NT2/D1 (cell line): ENCODE data around the gene BABAM2.

ENCODE experiments used
- DNase-seq: peaks from one replicate; pipeline ENCODE4 v3.0.0-alpha.2; 2011; ENCODE audit warnings: low read depth, low spot score
- H3K27me3 ChIP-seq: 2 replicates; pipeline ENCODE4 v1.6.0; 2011; ENCODE audit warnings: mild to moderate bottlenecking; ENCODE audit not compliant: insufficient read length, insufficient read depth
- H3K36me3 ChIP-seq: 2 replicates; pipeline ENCODE4 v1.6.1; 2011; ENCODE audit warnings: mild to moderate bottlenecking, low read length, mixed read lengths; ENCODE audit not compliant: insufficient read depth, insufficient read length
- H3K4me1 ChIP-seq: 2 replicates; pipeline ENCODE4 v1.5.1; 2011; ENCODE audit not compliant: insufficient read depth, insufficient read length
- H3K4me3 ChIP-seq: 2 replicates; pipeline ENCODE4 v1.5.1; 2011; ENCODE audit warnings: low read depth; ENCODE audit not compliant: insufficient read length
- H3K9ac ChIP-seq: 2 replicates; pipeline ENCODE4 v1.6.0; 2011; ENCODE audit warnings: low read depth; ENCODE audit not compliant: insufficient read length
- H3K9me3 ChIP-seq: 2 replicates; pipeline ENCODE4 v1.5.1; 2011; ENCODE audit warnings: mild to moderate bottlenecking, low read length; ENCODE audit not compliant: insufficient read depth
- SUZ12 ChIP-seq: IDR thresholded peaks from 2 replicates; pipeline ENCODE4 v1.6.1; 2011; ENCODE audit not compliant: insufficient read length, insufficient read depth; ENCODE audit errors: extremely low read depth
- YY1 ChIP-seq: IDR thresholded peaks from 2 replicates; pipeline ENCODE4 v1.6.1; 2011; ENCODE audit not compliant: insufficient read length, insufficient read depth
- ZNF274 ChIP-seq: IDR thresholded peaks from 2 replicates; pipeline ENCODE4 v1.6.1; 2011; ENCODE audit warnings: mild to moderate bottlenecking, low read depth, low read length

BABAM2 gene

GRCh38 chr2:28193630-28194403, 303.3 kb downstream of the BABAM2 start:
- no peaks in the 10 kb centered on the region for H3K9me3 ChIP-seq
- no peak overlapping the region for H3K4me3 ChIP-seq
- no peaks in the 10 kb centered on the region for H3K4me1 ChIP-seq
- DNase-seq = no peak
- H3K27me3 ChIP-seq = no peaks in the 10 kb centered on the region
- H3K36me3 ChIP-seq = no peaks in the 10 kb centered on the region
- TF ChIP-seq ZNF274 (no peak), YY1 (no peak), SUZ12 (no peak)
- no peak overlapping the region for H3K9ac ChIP-seq

- Histone ChIP-seq H3K27me3 (no peaks in the 10 kb centered on the region), H3K36me3 (no peaks in the 10 kb centered on the region), H3K4me3 (no peak overlapping the region), H3K9ac (no peak overlapping the region), H3K4me1 (no peaks in the 10 kb centered on the region), H3K9me3 (no peaks in the 10 kb centered on the region)
- TF ChIP-seq YY1 (no peak), ZNF274 (no peak), SUZ12 (no peak)
- no peak for DNase-seq
These were observed 309.6 kb downstream of the BABAM2 start for GRCh38 chr2:28199995-28200679.

- Histone ChIP-seq H3K36me3 (no peaks in the 10 kb centered on the region), H3K9ac (no peak overlapping the region), H3K9me3 (no peaks in the 10 kb centered on the region), H3K27me3 (no peaks in the 10 kb centered on the region), H3K4me1 (no peaks in the 10 kb centered on the region), H3K4me3 (no peak overlapping the region)
- no peak for TF ChIP-seq YY1
- TF ChIP-seq ZNF274 = no peak
- no peak for TF ChIP-seq SUZ12
- no peak for DNase-seq
These were observed 311.2 kb downstream of the BABAM2 start for GRCh38 chr2:28201671-28202180.

GRCh38 chr2:28202719-28203118, 312.2 kb downstream of the BABAM2 start:
- Histone ChIP-seq H3K27me3 (no peaks in the 10 kb centered on the region), H3K4me1 (no peaks in the 10 kb centered on the region), H3K9ac (no peak overlapping the region), H3K4me3 (no peak overlapping the region), H3K36me3 (no peaks in the 10 kb centered on the region), H3K9me3 (no peaks in the 10 kb centered on the region)
- TF ChIP-seq ZNF274 (no peak), YY1 (no peak), SUZ12 (no peak)
- DNase-seq = no peak

- Histone ChIP-seq H3K9ac (no peak overlapping the region), H3K4me3 (no peak overlapping the region), H3K36me3 (no peaks in the 10 kb centered on the region), H3K4me1 (no peaks in the 10 kb centered on the region), H3K9me3 (no peaks in the 10 kb centered on the region), H3K27me3 (no peaks in the 10 kb centered on the region)
- no peak for DNase-seq
- no peak for TF ChIP-seq SUZ12
- no peak for TF ChIP-seq YY1
- no peak for TF ChIP-seq ZNF274
These were observed 316.2 kb downstream of the BABAM2 start for GRCh38 chr2:28206762-28207161.

GRCh38 chr2:28209261-28209691, 318.7 kb downstream of the BABAM2 start:
- TF ChIP-seq ZNF274 (no peak), SUZ12 (no peak), YY1 (no peak)
- Histone ChIP-seq H3K4me1 (no peaks in the 10 kb centered on the region), H3K9me3 (no peaks in the 10 kb centered on the region), H3K36me3 (no peaks in the 10 kb centered on the region), H3K9ac (no peak overlapping the region), H3K4me3 (no peak overlapping the region), H3K27me3 (no peaks in the 10 kb centered on the region)
- no peak for DNase-seq

GRCh38 chr2:28209864-28210263, 319.3 kb downstream of the BABAM2 start:
- no peaks in the 10 kb centered on the region for H3K9me3 ChIP-seq
- H3K4me3 ChIP-seq = no peak overlapping the region
- H3K36me3 ChIP-seq = no peaks in the 10 kb centered on the region
- H3K9ac ChIP-seq = no peak overlapping the region
- no peak for TF ChIP-seq YY1
- TF ChIP-seq ZNF274 = no peak
- TF ChIP-seq SUZ12 = no peak
- no peak for DNase-seq
- H3K27me3 ChIP-seq = no peaks in the 10 kb centered on the region
- H3K4me1 ChIP-seq = no peaks in the 10 kb centered on the region
